ENCODE measurements around the gene NDST3. TPM values are rescaled to one million over a fixed set of nuclear protein-coding genes. Genes with fewer than 3 reads are reported as not detected.

NDST3 gene
- total RNA-seq, 2 experiments from 2014 or later = not detected

DNA sequence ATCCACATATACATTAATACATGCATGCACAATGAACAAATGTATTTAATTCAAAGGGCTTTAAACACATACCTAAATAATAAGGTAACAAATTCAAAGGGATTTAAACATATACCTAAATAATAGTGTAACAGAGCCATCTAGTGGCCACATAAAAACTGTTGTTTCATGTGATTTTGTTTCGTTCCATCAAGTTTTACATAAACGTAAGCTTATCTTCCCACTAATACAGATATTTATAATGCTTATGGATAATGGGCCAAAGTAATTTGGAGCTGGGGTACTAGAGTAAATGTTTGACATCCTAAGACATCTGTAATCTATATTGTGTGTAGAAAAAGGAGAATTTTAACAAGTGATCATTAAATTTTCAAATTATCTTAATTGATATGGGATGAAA lies 236.2 kb downstream of the NDST3 start:
- Histone ChIP-seq H3K4me2 (ENCODE audit: low read length) (no peak overlapping the region), H3K9me3 (ENCODE audit: low read length) (no peaks in the 10 kb centered on the region), H3K4me3 (ENCODE audit: low read depth, low read length, poor library complexity, severe bottlenecking) (no peak overlapping the region), H3K27ac (ENCODE audit: low read depth, low read length, poor library complexity, severe bottlenecking) (no peak overlapping the region), H3K79me2 (ENCODE audit: insufficient read depth, low read depth, low read length) (no peaks in the 10 kb centered on the region), H3K4me1 (ENCODE audit: insufficient read depth, low read length, poor library complexity, severe bottlenecking) (no peaks in the 10 kb centered on the region), H3K9me2 (ENCODE audit: insufficient read depth, low read length) (no peaks in the 10 kb centered on the region), H3K36me3 (ENCODE audit: insufficient read depth, low read length) (no peaks in the 10 kb centered on the region), H2AFZ (ENCODE audit: low read length) (no peak overlapping the region), H4K20me1 (ENCODE audit: insufficient read depth, low read length) (no peaks in the 10 kb centered on the region)
- peak; percentile 87 for TF ChIP-seq CTCF (conservative IDR thresholded peaks at IDR 0.05; ENCODE audit: low read length)
- TF ChIP-seq EZH2phosphoT487 (IDR thresholded peaks at IDR 0.05; ENCODE audit: borderline replicate concordance, low read depth, low read length) = no peak
- no TSS peak for BruUV-seq (replicated peaks)
- POLR2A ChIA-PET = interaction anchor here (0.8 to 0.9 kb wide), 2 partner anchors 9 kb away, joined by 3 read pairs; no protein-coding TSS in a partner anchor
- DNase-seq (ENCODE audit: low spot score) = peak; percentile 65
- CTCF ChIA-PET (ENCODE audit: unreplicated experiment) = no interaction called here
- intact Hi-C loops (cut with micrococcal nuclease; ENCODE audit: unreplicated experiment) = loop anchor here (5.0 kb wide), 1 partner anchor 193 kb away; no protein-coding TSS in a partner anchor

DNA sequence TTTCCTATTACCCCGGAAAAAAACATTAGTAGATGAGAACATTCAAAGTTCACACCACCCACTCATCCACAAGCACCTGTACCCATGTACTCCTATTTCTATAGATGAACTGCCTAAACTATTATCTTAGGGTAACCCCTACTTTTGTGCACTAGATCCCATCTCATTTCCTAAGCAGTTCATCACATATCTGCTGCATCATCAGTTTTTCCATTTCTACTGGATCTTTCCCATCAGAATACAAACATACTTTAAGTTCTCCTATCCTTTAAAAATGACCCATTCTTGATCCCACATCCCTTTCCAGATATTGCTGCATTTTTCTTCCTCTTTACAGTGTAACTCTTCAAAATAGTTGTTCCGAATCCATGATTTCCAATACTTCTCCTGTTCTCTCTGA lies 237.5 kb downstream of the NDST3 start:
- no TSS peak for BruUV-seq (replicated peaks)
- CTCF ChIA-PET (ENCODE audit: unreplicated experiment) = no interaction called here

More for the DNA sequence above, 237.5 kb downstream of the NDST3 start:
- Histone ChIP-seq H3K9me3 (ENCODE audit: low read length) (no peaks in the 10 kb centered on the region), H3K4me3 (ENCODE audit: low read depth, low read length, poor library complexity, severe bottlenecking) (no peak overlapping the region), H4K20me1 (ENCODE audit: insufficient read depth, low read length) (no peaks in the 10 kb centered on the region), H3K79me2 (ENCODE audit: insufficient read depth, low read depth, low read length) (no peaks in the 10 kb centered on the region), H3K4me1 (ENCODE audit: insufficient read depth, low read length, poor library complexity, severe bottlenecking) (no peaks in the 10 kb centered on the region), H3K27ac (ENCODE audit: low read depth, low read length, poor library complexity, severe bottlenecking) (no peak overlapping the region), H3K36me3 (ENCODE audit: insufficient read depth, low read length) (no peaks in the 10 kb centered on the region), H3K4me2 (ENCODE audit: low read length) (no peak overlapping the region), H2AFZ (ENCODE audit: low read length) (no peak overlapping the region), H3K9me2 (ENCODE audit: insufficient read depth, low read length) (no peaks in the 10 kb centered on the region)
- POLR2A ChIA-PET = no interaction called here
- intact Hi-C loops (cut with micrococcal nuclease; ENCODE audit: unreplicated experiment) = loop anchor here (5.0 kb wide), 1 partner anchor 194 kb away; no protein-coding TSS in a partner anchor
- DNase-seq (ENCODE audit: low spot score) = no peak
- TF ChIP-seq EZH2phosphoT487 (IDR thresholded peaks at IDR 0.05; ENCODE audit: borderline replicate concordance, low read depth, low read length) (no peak), CTCF (conservative IDR thresholded peaks at IDR 0.05; ENCODE audit: low read length) (no peak)

Measured in OCI-LY7 (cell line).